Activated effector memory CD4-positive, alpha-beta T cell treated with anti-CD3 and anti-CD28 coated beads, Interleukin-2, amount 50 U/mL, for 16 hours (primary cell): ENCODE data around the gene LARGE2.

ENCODE experiments used
- DNase-seq: peaks from one replicate; pipeline ENCODE4 v3.0.0-alpha.2; 2020

LARGE2 gene

DNA sequence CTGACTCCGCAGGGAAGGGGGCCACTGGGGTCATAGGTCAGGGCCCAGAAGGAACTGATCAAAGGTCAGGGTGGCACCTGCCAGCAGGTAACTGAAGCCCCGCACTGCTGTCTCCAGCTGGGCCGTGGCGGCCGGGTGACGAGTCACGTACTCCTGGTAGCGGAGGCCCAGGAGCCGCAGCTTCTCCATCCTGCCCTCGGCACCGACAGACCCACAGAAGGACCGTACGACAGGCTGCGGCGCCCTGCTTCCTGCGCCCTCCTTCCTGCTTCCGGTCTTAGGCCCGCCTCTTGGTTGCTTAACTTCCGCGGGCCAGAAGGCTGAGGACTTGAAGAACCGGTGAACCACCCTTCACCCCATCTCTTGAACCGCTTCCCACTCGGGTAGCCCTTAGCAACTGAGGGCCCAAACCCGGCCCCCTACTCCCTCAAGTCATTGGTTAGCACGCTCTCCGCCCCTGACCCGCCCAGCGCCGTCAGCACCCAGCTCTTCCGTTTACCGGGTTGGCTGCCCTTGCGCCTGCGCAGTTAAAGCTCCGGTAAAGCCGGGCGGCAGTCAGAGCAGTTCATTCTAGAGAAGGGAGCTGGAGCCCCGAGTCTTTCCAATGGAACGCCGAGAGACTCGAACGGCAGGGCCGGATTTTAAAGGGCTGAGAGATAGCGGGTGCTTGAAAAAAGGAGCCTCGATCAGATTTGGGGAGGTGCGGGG, 4.7 kb upstream of the LARGE2 start, which contains the start of gene PEX16:
Gene PEX16, minus strand, starts transcription at position 255 of the 708 bp plus-strand sequence. Its CDS starts 66 bp downstream, at position 189.
- DNase-seq = peak; percentile 98

DNA sequence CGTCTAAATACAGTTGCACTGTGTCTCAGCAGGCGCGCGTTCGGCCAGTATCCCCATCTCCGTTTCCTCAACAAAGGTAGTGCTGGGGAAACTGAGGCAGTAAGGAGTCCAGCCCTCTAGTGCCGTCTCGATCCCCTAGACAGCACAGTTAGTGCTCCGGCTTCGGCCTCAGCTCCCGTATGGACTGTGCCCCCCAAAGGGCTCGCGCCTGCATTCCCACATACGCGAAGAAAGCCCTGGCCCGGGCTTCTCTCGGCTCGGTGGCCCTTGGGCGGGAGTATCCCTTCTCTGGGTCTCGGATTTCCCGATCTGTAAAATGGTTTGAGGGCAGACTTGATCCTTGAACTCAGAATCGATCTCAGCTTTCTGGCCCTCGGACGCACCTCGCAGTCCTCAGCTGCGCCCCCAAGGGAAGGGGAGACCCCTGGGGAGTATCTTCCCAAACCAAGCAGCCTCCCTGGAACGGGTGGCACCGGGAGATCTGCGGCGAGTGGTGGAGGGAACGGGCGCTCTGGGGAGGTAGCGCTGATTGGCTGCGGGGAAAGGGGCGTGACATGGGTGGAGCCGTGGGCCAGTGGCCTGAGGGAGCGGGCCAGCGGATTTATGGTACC, 4.0 kb upstream of the LARGE2 start:
- peak; percentile 90 for DNase-seq

DNA sequence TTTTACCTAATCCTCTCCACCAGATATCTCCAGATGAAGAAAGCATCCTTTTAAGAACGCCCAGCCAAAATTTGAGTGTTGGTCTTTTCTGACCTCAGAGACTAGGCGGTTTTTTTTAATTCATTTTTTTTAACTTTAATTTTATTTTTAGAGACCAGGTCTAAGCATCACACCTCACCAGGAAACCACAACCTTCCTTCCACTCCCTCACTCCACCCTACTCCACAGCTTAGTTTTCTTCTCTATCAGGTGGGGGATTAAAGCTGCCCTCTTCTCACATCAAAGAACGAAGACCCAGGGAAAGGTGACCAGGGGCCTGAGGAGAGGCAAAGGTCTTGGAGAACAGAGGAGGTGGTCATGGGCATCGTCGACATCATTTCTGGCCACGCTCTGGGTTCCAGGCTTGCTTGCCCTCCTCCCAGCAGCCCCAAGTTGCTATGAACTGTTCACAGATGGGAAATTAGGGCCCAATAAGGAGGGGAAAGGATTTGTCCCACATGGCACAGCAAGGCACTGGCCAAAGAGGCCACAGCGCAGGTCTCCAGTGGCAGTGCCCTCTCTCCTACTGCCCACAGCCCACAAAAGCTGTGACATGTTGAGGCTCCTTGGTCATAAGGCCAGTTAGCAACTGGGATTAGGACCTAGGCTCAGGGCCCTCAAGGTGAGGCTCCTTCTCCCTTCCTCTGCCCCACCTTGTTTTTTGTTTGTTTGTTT, 3.3 kb upstream of the LARGE2 start:
- no peak for DNase-seq

DNA sequence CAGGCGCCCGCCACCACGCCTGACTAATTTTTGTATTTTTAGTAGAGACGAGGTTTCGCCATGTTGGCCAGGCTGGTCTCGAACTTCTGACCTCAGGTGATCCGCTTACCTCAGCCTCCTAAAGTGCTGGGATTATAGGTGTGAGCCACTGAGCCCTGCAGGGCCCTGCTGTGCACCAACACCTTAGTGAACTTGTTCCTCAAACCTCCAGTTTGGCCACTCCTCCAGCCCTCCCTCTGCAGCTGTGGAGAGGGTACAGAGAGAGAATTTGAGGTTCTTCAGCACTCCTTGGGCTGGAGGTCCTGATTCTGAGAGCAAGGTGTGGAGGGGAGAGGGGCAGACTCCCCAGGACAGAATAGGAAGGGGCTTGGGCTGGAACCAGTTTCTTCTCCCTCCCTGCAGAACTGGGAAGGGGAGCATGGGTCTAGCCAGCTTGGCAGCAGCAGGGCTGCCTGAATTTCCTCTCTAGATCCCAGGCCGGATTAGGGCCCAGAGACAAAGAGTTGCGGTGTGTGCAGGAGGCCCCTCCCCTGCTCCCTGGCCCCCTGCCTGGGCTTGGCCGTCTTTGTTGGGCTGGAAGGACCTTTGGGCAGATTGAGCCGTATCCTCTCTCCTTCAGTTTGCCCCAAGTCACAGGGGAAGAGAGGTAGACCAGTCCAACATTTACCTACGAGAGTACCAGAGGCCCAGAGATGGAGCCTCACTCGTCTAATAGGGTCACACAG, 2.5 kb upstream of the LARGE2 start:
- no peak for DNase-seq

DNA sequence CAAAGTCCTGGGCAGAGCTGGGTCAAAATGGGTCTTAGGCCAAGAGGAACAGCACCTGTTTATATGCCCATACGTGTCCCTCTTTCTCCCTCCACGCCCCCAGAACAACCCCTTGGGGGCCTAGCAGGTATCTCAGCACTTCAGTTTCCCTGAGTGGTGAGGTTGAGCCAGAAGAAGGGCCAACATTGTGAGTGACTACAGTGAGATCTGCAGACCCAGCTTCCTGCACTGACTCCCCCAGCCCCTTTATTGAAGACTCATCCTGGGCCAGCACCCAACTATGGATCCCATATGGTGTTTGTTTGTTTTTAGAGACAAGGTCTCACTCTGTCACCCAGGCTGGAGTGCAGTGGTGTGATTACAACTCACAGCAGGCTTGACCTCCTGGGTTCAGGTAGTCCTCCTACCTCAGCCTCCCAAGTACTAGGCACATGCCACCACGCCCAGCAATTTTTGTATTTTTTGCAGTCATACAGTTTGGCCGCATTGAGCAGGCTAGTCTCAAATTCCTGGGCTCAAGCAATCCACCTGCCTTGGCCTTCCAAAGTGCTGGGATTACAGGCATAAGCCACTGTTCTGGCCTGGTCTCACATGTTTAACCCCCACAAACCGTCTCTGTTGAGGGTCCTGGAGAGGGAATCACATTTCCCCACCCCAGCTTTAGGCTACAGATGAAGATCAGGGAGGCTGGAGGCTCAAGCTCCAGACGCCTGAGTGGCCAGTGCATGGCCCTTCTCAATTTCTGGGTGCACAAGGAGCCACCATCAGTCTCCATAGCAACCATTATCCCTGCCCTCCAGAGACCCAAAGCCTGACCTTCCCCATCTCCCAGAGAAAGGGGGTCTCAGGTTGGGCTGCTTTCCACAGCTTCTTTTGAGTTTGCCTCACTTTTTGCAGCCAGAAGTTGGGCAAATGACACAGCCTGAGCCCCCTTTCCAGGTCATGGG, 1.7 kb upstream of the LARGE2 start:
- peak; percentile 37 for DNase-seq

DNA sequence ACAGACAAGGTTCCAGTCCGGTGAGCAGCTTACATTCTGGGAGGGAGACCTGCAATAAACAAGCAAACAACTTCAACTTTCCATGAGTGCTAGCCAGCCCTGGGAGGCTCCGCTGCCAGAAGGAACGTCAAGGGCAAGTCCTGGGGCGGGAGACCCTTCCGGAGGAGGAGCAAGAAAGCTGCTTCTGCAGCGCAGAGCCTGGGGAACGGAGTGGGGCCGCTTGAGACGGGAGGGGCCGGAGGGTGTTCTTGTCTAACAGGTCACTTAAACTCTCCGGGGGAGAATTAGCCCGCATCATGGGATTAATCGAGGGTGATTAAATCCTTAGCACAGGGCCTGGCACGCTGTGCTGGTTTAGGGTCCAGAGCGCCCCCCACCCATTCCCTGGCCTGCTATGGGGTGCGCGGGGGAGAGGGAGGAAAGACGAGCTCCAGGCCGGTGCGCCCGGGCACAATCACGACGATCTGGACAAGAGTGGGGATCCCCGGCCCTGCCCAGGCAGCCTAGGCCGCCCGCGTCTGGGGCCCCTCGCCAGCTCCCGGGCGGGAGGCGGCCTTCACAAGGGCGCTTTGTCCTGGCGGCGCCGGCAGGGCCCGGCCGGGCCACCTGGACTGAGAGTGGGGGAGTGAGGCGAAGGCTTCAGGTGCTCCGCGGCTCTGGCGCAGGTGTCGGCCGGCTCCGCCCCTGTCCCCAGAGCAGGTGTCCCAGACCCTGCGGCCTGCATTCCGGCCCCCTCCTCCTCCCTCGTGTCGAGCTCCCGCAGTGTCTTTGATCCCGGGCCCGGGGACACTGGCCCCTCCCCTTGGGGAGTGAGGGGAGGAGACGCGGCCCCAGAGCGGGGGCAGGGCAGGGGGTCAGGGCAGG, 663 bp upstream of the LARGE2 start:
- peak; percentile 61 for DNase-seq

DNA sequence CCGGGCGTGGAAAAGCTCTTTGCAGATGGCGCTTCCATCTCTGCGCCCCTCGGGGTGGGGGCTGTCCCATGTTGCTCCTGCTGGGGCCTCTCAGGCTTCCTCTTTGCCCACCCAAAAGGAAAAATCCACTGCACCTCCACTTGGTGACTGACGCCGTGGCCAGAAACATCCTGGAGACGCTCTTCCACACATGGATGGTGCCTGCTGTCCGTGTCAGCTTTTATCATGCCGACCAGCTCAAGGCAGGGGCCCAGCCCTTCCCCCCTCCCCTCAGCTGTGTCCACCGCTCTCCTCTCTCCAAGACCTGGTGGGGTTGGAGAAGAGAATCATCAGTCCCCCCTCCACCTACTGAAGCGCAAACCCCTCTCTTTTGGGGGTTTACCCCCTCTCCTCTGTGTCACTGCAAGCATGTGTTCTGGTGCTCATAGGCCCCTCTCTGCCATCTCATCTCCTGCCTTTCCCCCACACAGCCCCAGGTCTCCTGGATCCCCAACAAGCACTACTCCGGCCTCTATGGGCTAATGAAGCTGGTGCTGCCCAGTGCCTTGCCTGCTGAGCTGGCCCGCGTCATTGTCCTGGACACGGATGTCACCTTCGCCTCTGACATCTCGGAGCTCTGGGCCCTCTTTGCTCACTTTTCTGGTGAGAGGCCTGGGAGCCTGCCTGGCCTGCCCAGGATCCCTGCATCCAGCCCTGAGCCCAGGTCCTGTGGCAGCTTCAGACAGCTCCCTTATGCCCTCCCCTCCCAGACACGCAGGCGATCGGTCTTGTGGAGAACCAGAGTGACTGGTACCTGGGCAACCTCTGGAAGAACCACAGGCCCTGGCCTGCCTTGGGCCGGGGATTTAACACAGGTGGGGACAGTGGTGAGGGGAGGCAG, 1.8 kb downstream of the LARGE2 start:
- peak; percentile 62 for DNase-seq

DNA sequence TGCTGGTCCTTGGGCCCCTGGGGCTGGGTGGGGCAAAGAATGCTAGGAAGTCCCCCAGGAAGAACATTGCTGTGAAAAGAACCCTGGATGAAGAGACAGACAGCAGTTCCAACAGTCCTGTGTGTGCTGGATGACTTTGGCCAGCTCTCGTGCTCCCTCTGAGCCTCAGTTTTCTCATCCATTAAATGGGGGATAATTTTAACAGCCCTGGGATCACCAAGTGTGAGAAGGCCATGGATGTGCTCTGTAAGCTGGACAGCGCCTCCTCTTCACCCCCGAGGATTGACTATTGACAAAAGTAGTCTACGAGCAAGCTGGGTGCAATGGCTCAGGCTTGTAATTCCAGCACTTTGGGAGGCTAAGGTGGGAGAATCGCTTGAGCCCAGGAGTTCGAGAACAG, 2.5 kb downstream of the LARGE2 start:
- DNase-seq = peak; percentile 39

DNA sequence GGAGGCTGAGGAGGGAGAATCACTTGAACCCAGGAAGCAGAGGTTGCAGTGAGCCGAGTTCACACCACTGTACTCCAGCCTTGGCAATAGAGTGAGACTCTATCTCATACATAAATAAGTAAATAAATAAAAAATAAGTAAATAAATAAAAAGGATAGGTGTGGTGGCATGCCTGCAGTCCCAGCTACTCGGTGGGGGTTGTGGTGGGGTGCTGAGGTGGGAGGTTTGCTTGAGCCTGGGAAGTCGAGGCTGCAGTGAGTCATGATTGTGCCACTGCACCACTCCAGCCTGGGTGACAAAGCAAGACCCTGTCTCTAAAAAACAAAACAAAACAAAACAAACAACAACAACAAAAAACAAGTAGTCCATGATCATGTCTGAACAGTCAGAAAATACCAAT, 3.1 kb downstream of the LARGE2 start:
- DNase-seq = no peak

DNA sequence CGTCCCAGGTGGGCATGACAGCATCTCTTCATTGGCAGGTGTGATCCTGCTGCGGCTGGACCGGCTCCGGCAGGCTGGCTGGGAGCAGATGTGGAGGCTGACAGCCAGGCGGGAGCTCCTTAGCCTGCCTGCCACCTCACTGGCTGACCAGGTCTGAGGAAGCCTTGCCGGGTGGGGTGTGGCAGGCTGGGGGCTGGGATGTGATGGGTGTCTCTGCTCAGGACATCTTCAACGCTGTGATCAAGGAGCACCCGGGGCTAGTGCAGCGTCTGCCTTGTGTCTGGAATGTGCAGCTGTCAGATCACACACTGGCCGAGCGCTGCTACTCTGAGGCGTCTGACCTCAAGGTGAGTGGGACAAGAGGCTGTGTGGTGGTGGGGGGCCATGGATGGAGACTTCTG, 3.5 kb downstream of the LARGE2 start:
- DNase-seq = peak; percentile 61

DNA sequence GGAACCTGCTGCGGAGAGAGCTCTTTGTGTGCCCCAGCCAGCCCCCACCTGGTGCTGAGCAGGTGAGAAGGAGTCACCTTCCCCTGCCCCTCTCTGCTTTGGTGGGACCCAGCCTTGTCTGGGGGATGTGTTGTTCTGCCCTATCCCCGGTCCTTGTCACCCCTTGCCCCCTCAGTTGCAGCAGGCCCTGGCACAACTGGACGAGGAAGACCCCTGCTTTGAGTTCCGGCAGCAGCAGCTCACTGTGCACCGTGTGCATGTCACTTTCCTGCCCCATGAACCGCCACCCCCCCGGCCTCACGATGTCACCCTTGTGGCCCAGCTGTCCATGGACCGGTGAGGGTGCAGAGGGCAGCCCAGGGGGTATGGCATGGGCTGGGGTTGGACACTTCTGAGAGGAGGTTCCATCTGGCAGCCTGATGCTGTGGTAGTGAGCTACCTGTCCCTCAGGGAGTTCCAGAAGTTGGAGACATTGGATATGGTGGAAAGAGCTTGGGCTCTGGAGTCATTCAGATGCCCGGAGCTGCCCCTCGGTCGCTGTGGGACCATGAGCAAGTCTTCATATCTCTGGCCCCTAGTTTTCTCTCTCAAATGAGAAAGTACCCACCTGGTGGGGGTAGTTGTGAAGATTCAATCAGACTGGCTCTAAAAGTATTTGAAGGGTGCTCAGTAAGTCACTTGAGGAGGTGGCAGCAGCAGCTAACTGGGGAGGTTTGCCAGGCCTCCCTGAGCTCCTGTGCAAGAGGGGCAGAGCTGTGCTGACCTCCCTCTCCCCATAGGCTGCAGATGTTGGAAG, 4.3 kb downstream of the LARGE2 start:
- DNase-seq = no peak

DNA sequence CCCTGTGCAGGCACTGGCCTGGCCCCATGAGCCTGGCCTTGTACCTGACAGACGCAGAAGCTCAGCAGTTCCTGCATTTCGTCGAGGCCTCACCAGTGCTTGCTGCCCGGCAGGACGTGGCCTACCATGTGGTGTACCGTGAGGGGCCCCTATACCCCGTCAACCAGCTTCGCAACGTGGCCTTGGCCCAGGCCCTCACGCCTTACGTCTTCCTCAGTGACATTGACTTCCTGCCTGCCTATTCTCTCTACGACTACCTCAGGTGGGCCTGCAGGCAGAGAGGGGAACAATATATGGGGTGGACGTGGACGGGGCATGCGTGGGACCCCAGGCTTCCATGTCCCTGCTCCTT, 4.9 kb downstream of the LARGE2 start:
- DNase-seq = no peak

DNA sequence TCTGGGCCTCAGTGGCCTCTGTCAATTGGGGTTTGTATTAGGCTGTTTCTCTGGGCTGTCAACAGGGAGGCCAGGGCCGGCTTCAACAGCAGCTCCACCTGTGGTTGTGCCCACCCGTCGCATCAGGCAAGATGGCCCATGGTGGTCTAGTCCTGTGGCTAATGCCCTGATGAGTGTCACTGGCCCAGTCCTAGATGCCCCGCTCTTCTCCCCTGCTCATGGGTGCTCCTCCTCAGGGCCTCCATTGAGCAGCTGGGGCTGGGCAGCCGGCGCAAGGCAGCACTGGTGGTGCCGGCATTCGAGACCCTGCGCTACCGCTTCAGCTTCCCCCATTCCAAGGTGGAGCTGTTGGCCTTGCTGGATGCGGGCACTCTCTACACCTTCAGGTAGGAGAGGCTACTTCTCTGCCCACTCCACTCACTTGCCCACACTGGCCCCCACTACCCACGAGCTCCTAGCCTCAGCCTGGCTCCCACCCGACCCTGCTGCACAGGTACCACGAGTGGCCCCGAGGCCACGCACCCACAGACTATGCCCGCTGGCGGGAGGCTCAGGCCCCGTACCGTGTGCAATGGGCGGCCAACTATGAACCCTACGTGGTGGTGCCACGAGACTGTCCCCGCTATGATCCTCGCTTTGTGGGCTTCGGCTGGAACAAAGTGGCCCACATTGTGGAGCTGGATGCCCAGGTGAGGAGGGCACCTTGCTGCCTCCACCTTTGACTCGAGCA, 5.4 kb downstream of the LARGE2 start:
- peak; percentile 61 for DNase-seq

DNA sequence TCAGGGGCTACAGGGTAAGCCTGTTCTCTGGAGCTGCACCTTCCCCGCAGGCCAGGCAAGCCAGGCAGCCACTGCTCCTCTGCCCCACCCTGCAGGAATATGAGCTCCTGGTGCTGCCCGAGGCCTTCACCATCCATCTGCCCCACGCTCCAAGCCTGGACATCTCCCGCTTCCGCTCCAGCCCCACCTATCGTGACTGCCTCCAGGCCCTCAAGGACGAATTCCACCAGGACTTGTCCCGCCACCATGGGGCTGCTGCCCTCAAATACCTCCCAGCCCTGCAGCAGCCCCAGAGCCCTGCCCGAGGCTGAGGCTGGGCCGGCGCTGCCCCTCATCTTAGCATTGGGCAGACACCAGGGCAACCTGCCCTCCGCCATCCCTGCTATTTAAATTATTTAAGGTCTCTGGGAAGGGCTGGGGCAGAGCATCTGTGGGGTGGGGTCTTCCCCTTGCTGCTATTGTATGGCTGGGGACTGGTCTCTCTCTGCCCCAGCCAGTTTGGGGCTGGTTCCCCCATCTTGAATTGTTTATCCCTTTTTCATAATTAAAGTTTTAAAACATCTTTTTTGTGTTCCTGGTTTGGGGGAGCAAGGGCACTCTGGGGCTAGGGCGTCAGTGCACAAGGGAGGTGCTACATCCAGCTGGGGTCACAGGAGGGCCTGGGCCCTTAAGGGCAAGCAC, 6.2 kb downstream of the LARGE2 start:
- DNase-seq = no peak

DNA sequence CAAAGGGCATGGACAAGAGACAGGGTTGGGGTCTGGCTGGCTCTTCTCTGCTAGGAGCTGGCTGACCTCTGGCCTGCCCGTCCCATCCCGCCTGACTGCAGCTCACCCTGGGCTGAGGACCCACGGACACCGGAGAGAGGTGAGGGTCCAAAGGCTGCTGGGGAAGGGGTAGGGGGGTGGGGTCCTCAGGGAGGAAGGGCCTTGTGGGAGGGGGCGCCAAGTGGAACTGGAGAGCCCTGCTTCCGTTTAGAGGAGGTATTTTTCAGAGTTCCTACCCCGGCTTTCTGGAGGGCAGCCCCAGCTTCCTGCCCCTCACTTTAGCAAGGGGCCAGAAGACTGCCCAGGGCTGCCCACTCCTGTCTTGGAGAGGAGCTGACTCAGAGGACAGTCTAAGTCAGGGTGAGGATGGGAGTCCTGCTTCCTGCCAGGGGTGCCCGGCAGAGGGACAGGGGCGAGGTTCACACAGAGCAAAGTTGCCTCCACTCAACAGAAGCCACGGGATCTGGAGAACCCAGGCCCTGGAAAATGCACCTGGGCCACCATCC, 7.1 kb downstream of the LARGE2 start:
- peak; percentile 64 for DNase-seq

DNA sequence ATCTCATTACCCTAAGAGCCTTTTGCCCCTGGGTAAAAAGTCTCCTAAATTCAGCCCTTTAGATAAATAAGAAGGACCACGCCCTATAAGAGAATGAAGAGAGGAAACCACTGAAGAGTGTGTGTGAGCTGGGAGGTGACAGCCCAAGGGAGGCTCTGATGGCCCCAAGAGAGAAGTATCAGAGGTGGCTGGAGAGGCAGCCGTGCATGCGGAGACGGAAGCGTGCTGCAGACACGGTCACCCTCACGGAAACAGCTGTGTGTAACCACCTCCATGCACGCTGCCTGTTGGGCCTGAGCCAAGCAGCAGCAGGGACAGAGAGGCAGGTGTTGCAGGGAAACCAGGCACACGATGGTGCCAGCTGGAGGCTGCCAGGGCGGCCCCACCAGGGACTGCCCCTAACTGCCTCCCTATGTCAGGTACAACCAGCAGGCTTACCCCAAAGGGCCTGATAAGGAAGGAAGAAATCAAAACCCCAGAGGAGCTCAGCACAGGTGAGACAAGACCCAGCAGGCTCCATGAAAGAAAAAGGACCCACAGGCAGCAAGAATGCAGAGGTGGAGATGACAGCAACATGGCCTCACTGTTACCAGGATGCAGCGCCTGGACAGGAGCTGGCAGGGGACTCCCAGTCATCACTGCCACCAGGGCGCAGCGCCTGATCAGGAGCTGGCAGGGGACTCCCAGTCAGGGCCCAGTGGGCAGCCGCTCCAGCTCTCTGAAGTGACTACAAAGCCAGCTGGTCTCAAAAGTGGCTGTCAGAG, 7.8 kb downstream of the LARGE2 start:
- DNase-seq = peak; percentile 77
